Gastroesophageal sphincter (tissue), 4 donors: ENCODE data around the gene TENT4A. TPM values are rescaled to one million over a fixed set of nuclear protein-coding genes. Genes with fewer than 3 reads are reported as not detected.

Experiments
- ATAC-seq: fragments of 150-250 bp; one replicate; pipeline ENCODE4 v1.9.1; 2016; ENCODE audit warnings: mild to moderate bottlenecking, moderate library complexity
- H3K27ac ChIP-seq, 4 donors: fragments of 200-600 bp; sonication (generic) in 3 of 4; 1 replicate in 3 of 4; 2 replicates in 1 of 4; pipeline ENCODE4 v1.5.1; 2016 to 2019
- H3K27me3 ChIP-seq: fragments of 200-600 bp; sonication (generic); one replicate; pipeline ENCODE4 v1.5.1; 2019
- H3K36me3 ChIP-seq, 2 donors: fragments of 200-600 bp; sonication (generic); one replicate each; pipeline ENCODE4 v1.5.1; 2019; ENCODE audit warnings: control low read depth in 1 of 2
- H3K4me1 ChIP-seq, 3 donors: fragments of 200-600 bp; sonication (generic); 1 replicate in 2 of 3; 2 replicates in 1 of 3; pipeline ENCODE4 v1.5.1; 2016 to 2019; ENCODE audit warnings: control low read depth in 2 of 3
- H3K4me3 ChIP-seq, 2 donors: fragments of 200-600 bp; sonication (generic); one replicate each; pipeline ENCODE4 v1.5.1; 2019; ENCODE audit warnings: mild to moderate bottlenecking in 1 of 2, moderate library complexity in 1 of 2
- H3K9me3 ChIP-seq, 3 donors: fragments of 200-600 bp; sonication (generic); one replicate each; pipeline ENCODE4 v1.5.1; 2017 to 2019; ENCODE audit warnings: control low read depth in 2 of 3
- EP300 ChIP-seq: sonication (generic); formaldehyde crosslinking; IDR thresholded peaks from one replicate; pipeline ENCODE4 v1.6.1; 2017; ENCODE audit warnings: antibody characterized with exemption, mild to moderate bottlenecking
- POLR2A ChIP-seq, 2 donors: fragments of 450-650 bp; IDR thresholded peaks; one replicate each; pipeline ENCODE4 v1.6.1; 2017; ENCODE audit warnings: antibody characterized with exemption in 2 of 2, mild to moderate bottlenecking in 2 of 2, moderate library complexity in 1 of 2
- POLR2AphosphoS5 ChIP-seq: sonication (generic); formaldehyde crosslinking; IDR thresholded peaks from one replicate; pipeline ENCODE4 v1.6.1; 2017; ENCODE audit warnings: antibody characterized with exemption
- WGBS, 2 donors: methylation state at CpG; one replicate each; pipeline ENCODE4 v1.1.5; 2018; ENCODE audit warnings: low coverage in 1 of 2; 5-methylcytosine and 5-hydroxymethylcytosine counted together
- total RNA-seq, 4 donors: library from RNA; depleted of rRNA; stranded (reverse); fragments of >200 nt; gene quantifications; one replicate each; pipeline ENCODE4 v1.1.0, GENCODE V29; 2016
- TF ChIP-seq, protein P1 (sequence below), 4 experiments: fragments of 200-600 bp in 2 of 4; fragments of 450-650 bp in 2 of 4; sonication (generic) in 1 of 4; IDR thresholded peaks; one replicate each; pipeline ENCODE4 v1.5.1; 2017 to 2019; ENCODE audit warnings: antibody characterized with exemption in 4 of 4, mild to moderate bottlenecking in 2 of 4, moderate library complexity in 2 of 4

The TENT4A gene
- total RNA-seq, 4 donors from 2014 or later = 15.8 to 21.3 (median 17.3) TPM

- no peak for ATAC-seq
- H3K27me3 ChIP-seq = no peaks in the 10 kb centered on the region
- no peaks in the 10 kb centered on the region for H3K36me3 ChIP-seq
- H3K4me1 ChIP-seq = peaks cover 10 to 44% (median 14%) of the 10 kb centered on the region in 3 donors
- WGBS, 2 donors = 91 to 98% methylated on average over 5 to 6 of the region's 6 CpGs
- no peak for TF ChIP-seq POLR2A (IDR thresholded peaks at IDR 0.05)
- TF ChIP-seq, protein P1, sequence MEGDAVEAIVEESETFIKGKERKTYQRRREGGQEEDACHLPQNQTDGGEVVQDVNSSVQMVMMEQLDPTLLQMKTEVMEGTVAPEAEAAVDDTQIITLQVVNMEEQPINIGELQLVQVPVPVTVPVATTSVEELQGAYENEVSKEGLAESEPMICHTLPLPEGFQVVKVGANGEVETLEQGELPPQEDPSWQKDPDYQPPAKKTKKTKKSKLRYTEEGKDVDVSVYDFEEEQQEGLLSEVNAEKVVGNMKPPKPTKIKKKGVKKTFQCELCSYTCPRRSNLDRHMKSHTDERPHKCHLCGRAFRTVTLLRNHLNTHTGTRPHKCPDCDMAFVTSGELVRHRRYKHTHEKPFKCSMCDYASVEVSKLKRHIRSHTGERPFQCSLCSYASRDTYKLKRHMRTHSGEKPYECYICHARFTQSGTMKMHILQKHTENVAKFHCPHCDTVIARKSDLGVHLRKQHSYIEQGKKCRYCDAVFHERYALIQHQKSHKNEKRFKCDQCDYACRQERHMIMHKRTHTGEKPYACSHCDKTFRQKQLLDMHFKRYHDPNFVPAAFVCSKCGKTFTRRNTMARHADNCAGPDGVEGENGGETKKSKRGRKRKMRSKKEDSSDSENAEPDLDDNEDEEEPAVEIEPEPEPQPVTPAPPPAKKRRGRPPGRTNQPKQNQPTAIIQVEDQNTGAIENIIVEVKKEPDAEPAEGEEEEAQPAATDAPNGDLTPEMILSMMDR (IDR thresholded peaks at IDR 0.05) = no peak
- no peak for TF ChIP-seq EP300
- TF ChIP-seq POLR2AphosphoS5 = no peak
- H3K4me3 ChIP-seq = no peak overlapping the region
- H3K9me3 ChIP-seq = no peaks in the 10 kb centered on the region
- peak overlapping the region in 1 of 4 donors; percentile 7 for H3K27ac ChIP-seq
Observed at GRCh38 chr5:6702633-6703032, 10.6 kb upstream of the TENT4A start.

DNA sequence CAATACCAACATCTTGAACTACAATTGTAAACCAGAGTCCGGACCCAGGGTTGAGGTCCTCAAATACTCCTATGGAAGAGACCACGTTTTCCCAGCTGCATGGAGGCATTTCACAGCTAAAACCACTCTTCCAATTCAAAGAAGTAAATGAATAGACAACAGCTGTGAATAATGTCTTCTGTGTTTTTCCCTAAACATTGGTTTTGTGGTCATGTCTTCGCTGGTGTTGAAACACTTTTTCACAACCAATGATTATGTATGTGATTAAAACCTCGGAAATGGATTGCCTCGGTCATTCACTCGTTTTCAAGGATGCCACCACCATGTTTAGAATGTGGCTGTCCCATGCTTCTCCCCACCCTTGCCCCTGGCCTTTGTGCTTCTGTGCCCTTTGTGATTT, 9.4 kb upstream of the TENT4A start:
- TF ChIP-seq POLR2AphosphoS5 (no peak), EP300 (no peak), POLR2A (IDR thresholded peaks at IDR 0.05) (no peak)
- TF ChIP-seq, protein P1 (IDR thresholded peaks at IDR 0.05) = no peak
- H3K9me3 ChIP-seq = no peaks in the 10 kb centered on the region
- no peaks in the 10 kb centered on the region for H3K27me3 ChIP-seq
- 13 to 57% methylated on average over 4 to 6 of the region's 6 CpGs for WGBS, 2 donors
- H3K4me3 ChIP-seq = no peak overlapping the region
- no peaks in the 10 kb centered on the region for H3K36me3 ChIP-seq
- H3K27ac ChIP-seq = peak overlapping the region; percentile 84 to 91 (median 86)
- peaks cover 10 to 44% (median 14%) of the 10 kb centered on the region in 3 donors for H3K4me1 ChIP-seq
- ATAC-seq = no peak

DNA sequence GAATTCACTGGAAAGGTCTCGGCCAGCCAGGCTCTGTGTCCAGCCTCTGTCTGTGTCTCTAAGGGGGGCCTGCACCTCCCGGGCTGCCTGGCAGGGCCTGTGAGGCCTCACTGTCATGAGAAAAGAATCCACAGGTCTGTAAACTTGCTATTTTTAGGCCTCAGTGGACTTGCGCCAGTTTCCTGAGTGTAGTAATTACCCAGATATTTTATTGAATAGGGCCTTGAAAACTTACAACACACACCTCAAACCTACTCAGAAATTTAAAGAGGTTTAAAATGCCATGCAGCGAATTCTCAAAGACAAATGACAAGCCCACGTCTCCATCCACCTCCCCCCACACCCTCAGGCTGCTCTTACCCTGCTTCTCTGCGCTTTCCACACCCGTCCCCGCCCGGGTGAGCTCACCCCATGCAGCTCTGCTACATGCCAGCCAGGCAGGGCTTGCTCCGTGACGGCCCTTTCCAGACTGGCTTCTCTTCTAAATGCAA, 8.8 kb upstream of the TENT4A start:
- peaks cover 10 to 44% (median 14%) of the 10 kb centered on the region in 3 donors for H3K4me1 ChIP-seq
- WGBS, 2 donors = 11 to 20% methylated on average over 6 to 10 of the region's 11 CpGs
- H3K9me3 ChIP-seq = no peaks in the 10 kb centered on the region
- peak; percentile 95 for ATAC-seq
- no peaks in the 10 kb centered on the region for H3K27me3 ChIP-seq
- H3K36me3 ChIP-seq = no peaks in the 10 kb centered on the region
- TF ChIP-seq, protein P1 (IDR thresholded peaks at IDR 0.05) = no peak
- TF ChIP-seq POLR2A (IDR thresholded peaks at IDR 0.05) = no peak
- TF ChIP-seq EP300 = no peak
- TF ChIP-seq POLR2AphosphoS5 = peak; percentile 82
- no peak overlapping the region for H3K4me3 ChIP-seq
- peak overlapping the region; percentile 84 to 91 (median 86) for H3K27ac ChIP-seq

DNA sequence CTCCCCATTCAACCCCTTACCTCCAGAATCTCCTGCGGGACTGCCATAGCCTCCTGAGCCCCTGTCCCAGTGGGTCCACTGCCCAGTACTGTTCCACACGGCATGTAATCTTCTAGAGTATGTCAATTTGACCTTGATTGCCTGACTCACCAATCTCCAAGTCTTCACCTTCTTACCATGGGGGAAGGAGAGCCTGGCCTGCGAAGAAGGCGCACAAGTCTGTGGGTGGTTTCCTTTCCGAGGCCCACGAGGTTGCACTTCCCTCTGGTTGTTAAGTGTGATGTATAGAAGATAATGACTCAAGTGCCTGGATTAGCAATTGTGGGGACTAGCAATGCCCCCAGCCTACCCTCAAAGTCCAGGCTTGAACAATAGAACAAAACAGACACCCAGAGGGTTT, 8.1 kb upstream of the TENT4A start:
- Histone ChIP-seq H3K36me3 (no peaks in the 10 kb centered on the region), H3K4me3 (no peak overlapping the region), H3K27me3 (no peaks in the 10 kb centered on the region), H3K4me1 (peaks cover 10 to 39% (median 14%) of the 10 kb centered on the region in 3 donors), H3K27ac (peak overlapping the region; percentile 84 to 91 (median 86)), H3K9me3 (no peaks in the 10 kb centered on the region)
- ATAC-seq = no peak
- TF ChIP-seq, protein P1 (IDR thresholded peaks at IDR 0.05) = no peak
- TF ChIP-seq EP300 = no peak
- TF ChIP-seq POLR2AphosphoS5 = no peak
- TF ChIP-seq POLR2A (IDR thresholded peaks at IDR 0.05) = no peak
- 67 to 80% methylated on average over 4 to 5 of the region's 6 CpGs for WGBS, 2 donors

- no peak for ATAC-seq
- peak overlapping the region in 3 of 4 donors; percentile 84 to 91 (median 86) for H3K27ac ChIP-seq
- no peak overlapping the region for H3K4me3 ChIP-seq
- TF ChIP-seq, protein P1 (IDR thresholded peaks at IDR 0.05) = no peak
- TF ChIP-seq POLR2A (IDR thresholded peaks at IDR 0.05) = no peak
- TF ChIP-seq POLR2AphosphoS5 = no peak
- no peak for TF ChIP-seq EP300
- peaks cover 10 to 34% (median 14%) of the 10 kb centered on the region in 3 donors for H3K4me1 ChIP-seq
- H3K27me3 ChIP-seq = no peaks in the 10 kb centered on the region
- 68 to 79% methylated on average over 3 to 4 of the region's 5 CpGs for WGBS, 2 donors
- H3K9me3 ChIP-seq = no peaks in the 10 kb centered on the region
- no peaks in the 10 kb centered on the region for H3K36me3 ChIP-seq
Observed at GRCh38 chr5:6705959-6706358, 7.3 kb upstream of the TENT4A start.
